Retina (tissue), 1 donor: ENCODE results near the gene GJD4.

Experiments used
- DNase-seq: peaks from one replicate; pipeline ENCODE4 v3.0.0-alpha.2; 2016

Gene GJD4

GRCh38 chr10:35605191-35605590, at the start of gene GJD4:
Gene GJD4, plus strand, starts transcription at chr10:35605341. Its CDS starts 227 bp downstream, at chr10:35605568.
- no peak for DNase-seq

GRCh38 chr10:35555962-35556930, 48.9 kb upstream of the GJD4 start:
- DNase-seq: no peak

GRCh38 chr10:35558276-35558675, 46.9 kb upstream of the GJD4 start:
- DNase-seq: no peak

GRCh38 chr10:35559416-35559815, 45.7 kb upstream of the GJD4 start:
- DNase-seq: no peak

GRCh38 chr10:35561715-35562114, 43.4 kb upstream of the GJD4 start:
- no peak for DNase-seq

GRCh38 chr10:35562427-35562826, 42.7 kb upstream of the GJD4 start:
- DNase-seq: no peak

- peak; percentile 58 for DNase-seq
Observed at GRCh38 chr10:35563261-35563891, 41.8 kb upstream of the GJD4 start.

GRCh38 chr10:35564341-35564968, 40.7 kb upstream of the GJD4 start:
- DNase-seq: no peak

- DNase-seq: no peak
Observed at GRCh38 chr10:35565602-35566081, 39.5 kb upstream of the GJD4 start.

GRCh38 chr10:35567951-35568350, 37.2 kb upstream of the GJD4 start:
- DNase-seq: no peak

GRCh38 chr10:35568483-35569015, 36.6 kb upstream of the GJD4 start:
- no peak for DNase-seq

GRCh38 chr10:35569111-35569707, 35.9 kb upstream of the GJD4 start:
- DNase-seq: no peak

- no peak for DNase-seq
Observed at GRCh38 chr10:35569836-35570235, 35.3 kb upstream of the GJD4 start.

- DNase-seq: no peak
Observed at GRCh38 chr10:35570397-35570796, 34.7 kb upstream of the GJD4 start.

GRCh38 chr10:35572583-35572982, 32.6 kb upstream of the GJD4 start:
- no peak for DNase-seq

- DNase-seq: no peak
Observed at GRCh38 chr10:35573796-35574195, 31.3 kb upstream of the GJD4 start.

GRCh38 chr10:35574924-35575352, 30.2 kb upstream of the GJD4 start:
- no peak for DNase-seq

GRCh38 chr10:35575640-35576039, 29.5 kb upstream of the GJD4 start:
- DNase-seq: no peak

GRCh38 chr10:35576730-35577129, 28.4 kb upstream of the GJD4 start:
- DNase-seq: no peak

- DNase-seq: no peak
Observed at GRCh38 chr10:35577926-35578617, 27.1 kb upstream of the GJD4 start.

- no peak for DNase-seq
Observed at GRCh38 chr10:35578618-35578956, 26.6 kb upstream of the GJD4 start.

GRCh38 chr10:35579116-35579515, 26.0 kb upstream of the GJD4 start:
- DNase-seq: no peak
